Mucosa of stomach (tissue), 1 donor: ENCODE data around the gene STARD13.

Experiments used
- H3K27me3 ChIP-seq: one replicate; pipeline ENCODE4 v1.7.0; 2013; ENCODE audit warnings: mild to moderate bottlenecking, low read length; ENCODE audit not compliant: control insufficient read depth, insufficient read depth
- H3K36me3 ChIP-seq: one replicate; pipeline ENCODE4 v1.7.0; 2013; ENCODE audit warnings: low read length; ENCODE audit not compliant: control insufficient read depth, insufficient read depth
- H3K4me1 ChIP-seq: one replicate; pipeline ENCODE4 v1.7.0; 2013; ENCODE audit warnings: mild to moderate bottlenecking, low read length; ENCODE audit not compliant: control insufficient read depth, insufficient read depth
- H3K4me3 ChIP-seq: one replicate; pipeline ENCODE4 v1.7.0; 2013; ENCODE audit warnings: low read length
- H3K9ac ChIP-seq: one replicate; pipeline ENCODE4 v1.7.0; 2013; ENCODE audit warnings: mild to moderate bottlenecking, low read length, moderate library complexity
- H3K9me3 ChIP-seq: one replicate; pipeline ENCODE4 v1.7.0; 2013; ENCODE audit warnings: mild to moderate bottlenecking, low read length, moderate library complexity; ENCODE audit not compliant: control insufficient read depth
- donor health status: Pancreatic carcinoma.

The STARD13 gene

DNA sequence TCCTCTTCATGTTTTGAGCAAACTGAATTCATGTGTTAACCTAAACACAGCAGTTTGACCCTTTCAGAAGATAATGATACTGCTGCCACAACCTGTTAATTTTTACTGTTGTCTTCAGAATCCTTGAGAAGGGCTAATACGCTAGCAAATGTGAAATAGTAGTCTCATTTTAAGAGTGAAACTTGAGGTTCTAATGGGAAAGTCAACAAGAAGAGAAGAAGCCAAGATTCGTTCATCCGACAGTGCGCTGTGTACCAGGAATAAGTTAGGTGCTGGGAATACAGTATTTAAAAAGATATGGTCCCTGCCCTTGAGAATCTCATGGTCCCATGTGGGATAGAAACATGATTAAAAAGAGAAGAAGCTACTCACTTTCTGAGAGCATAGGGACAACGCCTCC lies 134.9 kb downstream of the STARD13 start:
- H3K9me3 ChIP-seq: no peaks in the 10 kb centered on the region
- no peak overlapping the region for H3K9ac ChIP-seq
- no peaks in the 10 kb centered on the region for H3K27me3 ChIP-seq
- peaks cover 4% of the 10 kb centered on the region for H3K36me3 ChIP-seq
- peaks cover 20% of the 10 kb centered on the region for H3K4me1 ChIP-seq
- no peak overlapping the region for H3K4me3 ChIP-seq

DNA sequence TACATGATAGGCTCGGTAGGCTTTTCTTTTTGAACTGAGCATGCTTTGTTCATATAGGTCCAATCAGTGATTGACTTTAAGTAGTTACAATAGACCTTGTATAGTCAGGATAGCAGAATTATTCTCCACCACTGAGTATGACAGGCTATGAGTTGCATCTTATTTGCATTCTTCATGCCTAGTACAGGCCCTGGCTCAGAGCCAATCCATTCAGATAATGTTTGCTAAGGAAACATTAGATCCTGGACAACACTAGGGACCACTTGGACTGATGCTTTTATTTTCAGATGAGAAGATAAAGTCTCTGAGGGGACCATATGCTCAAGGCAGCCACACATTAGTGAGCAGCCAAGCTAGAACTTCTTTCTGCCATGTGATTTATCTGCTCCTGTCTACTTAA lies 135.4 kb downstream of the STARD13 start:
- no peaks in the 10 kb centered on the region for H3K27me3 ChIP-seq
- H3K4me3 ChIP-seq: no peak overlapping the region
- no peaks in the 10 kb centered on the region for H3K9me3 ChIP-seq
- peaks cover 4% of the 10 kb centered on the region for H3K36me3 ChIP-seq
- H3K4me1 ChIP-seq: peaks cover 20% of the 10 kb centered on the region
- H3K9ac ChIP-seq: no peak overlapping the region

DNA sequence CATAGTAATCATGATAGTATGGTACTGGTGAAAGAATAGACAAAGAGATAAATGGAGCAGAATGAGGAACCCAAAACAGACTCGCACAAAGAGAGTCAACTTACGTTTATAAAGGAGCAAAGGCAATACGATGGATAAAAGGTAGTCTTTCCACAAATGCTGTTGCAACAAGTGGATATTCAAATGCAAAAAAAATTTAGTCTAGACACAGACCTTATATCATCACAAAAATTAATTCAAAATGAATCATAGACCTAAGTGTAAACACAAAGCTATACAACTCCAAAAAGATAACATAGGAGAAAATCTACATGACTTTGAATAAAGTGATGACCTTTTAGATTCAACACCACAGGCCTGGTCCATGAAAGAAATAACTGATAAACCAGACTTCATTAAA lies 137.7 kb downstream of the STARD13 start:
- H3K36me3 ChIP-seq: peaks cover 4% of the 10 kb centered on the region
- H3K4me1 ChIP-seq: peaks cover 11% of the 10 kb centered on the region
- H3K27me3 ChIP-seq: no peaks in the 10 kb centered on the region
- no peak overlapping the region for H3K9ac ChIP-seq
- no peaks in the 10 kb centered on the region for H3K9me3 ChIP-seq
- H3K4me3 ChIP-seq: no peak overlapping the region

DNA sequence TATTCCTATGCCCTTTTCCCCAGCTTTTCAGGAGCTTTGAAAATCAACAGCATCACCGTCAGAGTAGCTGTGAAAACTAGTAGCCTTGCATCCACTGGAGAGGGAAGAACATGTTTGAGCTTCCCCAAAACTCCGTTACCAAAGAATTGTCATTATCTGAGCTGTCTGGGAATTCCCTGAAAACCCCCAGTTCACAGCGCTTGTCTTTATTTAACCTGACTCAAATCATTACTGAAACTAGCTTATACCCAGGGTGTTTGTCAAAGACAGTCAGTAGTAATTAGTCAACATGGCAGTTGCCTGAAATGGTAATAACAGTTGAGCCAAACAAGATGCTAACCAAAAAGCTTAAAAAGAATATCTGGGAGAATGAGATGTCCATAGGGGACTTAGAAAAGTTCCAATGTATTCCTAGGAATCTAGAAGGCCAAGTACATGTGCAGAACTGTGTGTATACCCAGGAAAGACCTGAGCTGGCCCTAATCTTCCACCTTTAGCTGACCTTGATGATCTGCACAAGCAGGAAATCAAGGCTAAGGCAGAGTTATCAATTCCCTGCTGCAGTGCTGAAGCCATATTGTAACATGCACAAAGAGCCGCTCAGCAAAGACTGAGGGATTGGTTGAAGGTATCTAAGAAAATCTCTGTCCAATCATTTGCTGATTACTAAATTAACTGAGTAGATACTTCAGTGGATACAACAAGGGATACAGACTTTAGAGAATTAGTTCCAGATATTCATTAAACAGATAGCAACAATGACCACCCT lies 138.5 kb downstream of the STARD13 start:
- H3K27me3 ChIP-seq: no peaks in the 10 kb centered on the region
- peaks cover 5% of the 10 kb centered on the region for H3K36me3 ChIP-seq
- H3K9me3 ChIP-seq: no peaks in the 10 kb centered on the region
- H3K9ac ChIP-seq: no peak overlapping the region
- H3K4me1 ChIP-seq: peaks cover 4% of the 10 kb centered on the region
- no peak overlapping the region for H3K4me3 ChIP-seq

DNA sequence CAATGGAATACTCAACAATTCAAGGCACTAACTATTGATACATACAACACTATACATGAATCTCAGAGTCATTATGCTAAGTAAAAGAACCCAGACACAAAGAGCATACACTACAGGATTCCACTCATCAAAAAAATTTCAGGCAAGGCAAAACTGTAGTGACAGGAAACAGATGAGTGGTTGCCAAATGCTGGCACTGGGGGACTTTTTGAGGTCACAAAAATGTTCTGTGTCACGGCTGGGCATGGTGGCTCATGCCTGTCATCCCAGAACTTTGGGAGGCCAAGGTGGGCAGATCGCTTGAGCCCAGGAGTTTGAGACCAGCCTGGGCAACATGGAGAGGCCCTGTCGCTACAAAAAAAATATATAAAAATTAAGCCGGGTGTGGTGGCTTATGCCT lies 139.9 kb downstream of the STARD13 start:
- Histone ChIP-seq H3K9ac (no peak overlapping the region), H3K9me3 (no peaks in the 10 kb centered on the region), H3K4me1 (no peaks in the 10 kb centered on the region), H3K27me3 (no peaks in the 10 kb centered on the region), H3K36me3 (peaks cover 5% of the 10 kb centered on the region), H3K4me3 (no peak overlapping the region)

DNA sequence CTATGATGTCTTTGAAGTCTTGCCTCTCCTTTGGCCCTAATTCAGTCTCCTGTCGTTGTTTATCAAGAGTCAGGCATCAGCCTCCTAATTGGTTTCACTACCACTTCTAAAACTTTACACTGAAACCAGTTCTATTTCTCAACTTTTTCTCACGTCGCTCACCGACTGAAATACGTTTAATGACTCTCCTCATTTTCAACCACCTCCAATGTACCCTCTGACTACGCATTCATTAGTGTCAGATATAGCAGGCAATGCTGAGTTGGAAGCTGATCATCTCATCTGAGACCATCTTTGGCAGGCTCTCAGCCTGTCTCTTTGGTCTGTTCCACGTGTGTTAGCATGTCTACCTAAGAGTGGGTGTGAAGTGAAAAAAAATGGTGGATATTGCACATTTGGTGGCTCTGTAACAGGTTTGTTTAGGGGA lies 141.2 kb downstream of the STARD13 start:
- Histone ChIP-seq H3K27me3 (no peaks in the 10 kb centered on the region), H3K4me1 (no peaks in the 10 kb centered on the region), H3K9me3 (no peaks in the 10 kb centered on the region), H3K36me3 (peaks cover 5% of the 10 kb centered on the region), H3K9ac (no peak overlapping the region), H3K4me3 (no peak overlapping the region)

DNA sequence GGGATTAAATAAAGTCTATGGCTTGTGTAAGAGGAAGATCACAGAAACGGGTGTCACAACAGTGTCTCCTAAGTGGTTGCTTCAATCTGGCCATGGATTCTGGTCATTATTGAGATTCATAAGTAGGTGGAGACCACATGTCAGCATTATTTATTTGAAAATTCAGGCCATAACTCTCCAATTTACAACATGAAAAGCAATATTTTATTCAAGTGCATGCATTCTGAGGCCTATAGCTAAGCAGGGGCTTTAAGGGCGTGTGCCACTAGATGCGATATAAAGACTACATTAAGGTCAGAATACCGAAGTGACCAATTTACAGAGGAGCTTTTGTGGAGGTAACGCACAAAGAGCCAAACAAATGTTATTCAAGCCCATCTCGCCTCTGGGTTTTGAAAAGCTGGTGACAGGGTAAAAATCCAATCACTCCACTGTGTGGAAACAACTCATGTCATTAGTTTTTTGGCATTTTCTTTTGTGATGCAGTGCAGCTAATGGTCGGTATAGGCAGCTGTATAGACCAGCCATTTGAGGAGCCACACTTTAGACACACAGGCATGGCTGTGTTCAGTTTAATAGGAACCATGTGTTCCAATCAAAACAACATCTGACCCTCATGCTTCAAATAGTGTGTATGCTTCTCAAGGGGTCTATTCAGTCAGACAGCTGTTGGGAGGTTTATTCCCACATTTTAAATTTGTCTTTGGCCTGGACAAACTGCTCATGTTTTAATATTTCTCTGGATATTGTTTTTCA lies 145.6 kb downstream of the STARD13 start:
- Histone ChIP-seq H3K27me3 (no peaks in the 10 kb centered on the region), H3K4me1 (no peaks in the 10 kb centered on the region), H3K4me3 (no peak overlapping the region), H3K36me3 (peaks cover 5% of the 10 kb centered on the region), H3K9ac (no peak overlapping the region), H3K9me3 (no peaks in the 10 kb centered on the region)

DNA sequence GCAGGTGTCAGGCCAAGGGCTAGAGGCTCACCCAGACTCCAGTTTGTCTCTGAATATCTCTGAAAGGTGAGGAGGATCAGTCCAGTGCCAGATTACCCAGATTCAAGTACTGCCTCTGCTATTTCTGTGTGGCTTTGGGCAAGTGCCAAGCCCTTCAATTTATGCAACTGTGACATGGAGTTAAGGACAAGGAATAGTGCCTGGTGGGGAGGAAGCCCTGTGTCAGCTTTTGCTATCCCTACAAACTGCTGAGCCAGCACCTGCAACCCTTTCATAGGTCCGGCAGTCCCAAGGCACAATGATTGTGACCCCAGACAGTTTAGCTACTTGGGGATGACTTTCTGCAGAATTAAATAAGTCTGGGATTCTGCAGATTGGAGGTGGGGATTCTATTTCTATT lies 146.4 kb downstream of the STARD13 start:
- Histone ChIP-seq H3K9ac (no peak overlapping the region), H3K36me3 (peaks cover 5% of the 10 kb centered on the region), H3K9me3 (no peaks in the 10 kb centered on the region), H3K4me1 (no peaks in the 10 kb centered on the region), H3K27me3 (no peaks in the 10 kb centered on the region), H3K4me3 (no peak overlapping the region)

DNA sequence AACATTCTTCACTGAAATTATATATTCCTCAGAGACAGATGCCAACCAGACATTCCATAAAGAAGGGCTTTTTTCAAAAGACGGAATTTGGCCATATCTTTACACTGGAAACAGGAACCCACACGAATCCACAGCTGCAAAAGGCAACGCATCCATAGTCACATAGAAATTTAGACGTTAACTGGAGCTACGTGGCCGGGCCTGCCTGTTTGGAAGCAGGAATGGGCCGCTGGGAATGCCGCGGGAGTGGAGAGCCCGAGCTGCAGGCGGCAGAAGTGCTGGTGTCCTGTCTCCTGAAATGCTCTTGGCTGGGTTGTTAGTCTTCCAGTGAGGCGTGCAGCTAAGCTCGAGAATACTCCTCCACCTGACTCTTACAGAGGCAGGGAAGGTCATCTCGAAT lies 147.1 kb downstream of the STARD13 start:
- Histone ChIP-seq H3K9me3 (no peaks in the 10 kb centered on the region), H3K4me3 (no peak overlapping the region), H3K9ac (no peak overlapping the region), H3K4me1 (no peaks in the 10 kb centered on the region), H3K36me3 (peaks cover 5% of the 10 kb centered on the region), H3K27me3 (no peaks in the 10 kb centered on the region)

DNA sequence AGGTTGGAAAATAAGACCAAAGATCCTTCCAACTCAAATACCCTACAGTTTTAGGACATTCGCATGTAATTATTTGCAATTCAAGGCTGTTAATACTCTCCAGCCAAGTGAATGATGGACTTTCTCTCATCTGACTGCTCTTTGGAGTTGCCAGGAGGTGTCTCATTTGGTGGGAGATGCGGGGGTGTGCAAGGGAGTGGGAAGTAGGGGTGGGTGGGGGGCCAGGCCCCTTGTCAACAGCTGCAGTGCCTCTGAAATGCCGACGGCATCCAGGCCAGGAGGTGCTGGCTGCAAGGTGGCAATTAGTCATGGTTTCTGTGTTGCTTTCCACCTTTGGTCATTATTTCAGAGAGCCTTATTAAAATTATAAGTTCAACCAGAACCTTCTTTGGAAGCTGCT lies 147.8 kb downstream of the STARD13 start:
- H3K27me3 ChIP-seq: no peaks in the 10 kb centered on the region
- no peaks in the 10 kb centered on the region for H3K4me1 ChIP-seq
- H3K9me3 ChIP-seq: no peaks in the 10 kb centered on the region
- H3K9ac ChIP-seq: no peak overlapping the region
- H3K4me3 ChIP-seq: no peak overlapping the region
- H3K36me3 ChIP-seq: peaks cover 2% of the 10 kb centered on the region

DNA sequence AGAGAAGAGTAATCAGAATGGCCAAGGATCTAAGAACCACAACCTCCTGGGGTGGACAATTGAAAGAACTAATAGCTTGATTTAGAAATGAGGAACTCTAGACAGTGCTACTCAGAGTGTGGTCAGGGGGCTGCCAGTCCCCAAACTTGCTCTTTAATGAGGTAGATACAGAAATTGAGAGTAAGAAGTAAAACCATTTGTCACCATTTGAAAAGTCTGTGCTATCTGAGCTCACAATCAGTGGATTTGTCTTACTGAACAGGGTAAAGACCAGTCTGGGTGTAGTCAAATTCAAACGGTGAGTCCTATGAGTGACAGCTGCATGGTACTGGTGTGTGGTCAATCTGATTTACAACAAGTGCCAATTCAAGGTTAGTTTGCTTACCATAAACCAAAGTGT lies 150.5 kb downstream of the STARD13 start:
- Histone ChIP-seq H3K9me3 (no peaks in the 10 kb centered on the region), H3K36me3 (no peaks in the 10 kb centered on the region), H3K27me3 (no peaks in the 10 kb centered on the region), H3K4me3 (no peak overlapping the region), H3K4me1 (no peaks in the 10 kb centered on the region), H3K9ac (no peak overlapping the region)

DNA sequence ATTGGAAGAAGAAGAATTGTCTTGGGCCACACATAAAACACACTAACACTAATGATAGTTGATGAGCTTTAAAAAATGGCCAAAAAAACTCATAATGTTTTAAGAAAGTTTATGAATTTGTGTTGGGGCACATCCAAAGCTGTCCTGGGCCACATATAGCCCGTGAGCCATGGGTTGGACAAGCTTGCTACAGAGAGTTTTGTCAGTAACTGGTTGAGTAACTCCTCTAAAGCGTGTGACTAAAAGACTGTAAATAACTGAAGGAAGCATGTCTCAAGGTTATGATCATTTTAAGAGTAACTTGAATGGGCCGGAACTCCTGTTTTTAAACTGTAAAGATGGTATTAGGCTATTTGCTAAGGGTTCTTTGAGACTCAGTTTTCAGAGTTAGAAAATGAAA lies 151.3 kb downstream of the STARD13 start:
- H3K4me3 ChIP-seq: no peak overlapping the region
- no peak overlapping the region for H3K9ac ChIP-seq
- H3K4me1 ChIP-seq: no peaks in the 10 kb centered on the region
- no peaks in the 10 kb centered on the region for H3K27me3 ChIP-seq
- no peaks in the 10 kb centered on the region for H3K9me3 ChIP-seq
- H3K36me3 ChIP-seq: no peaks in the 10 kb centered on the region
